H9 (cell line): ENCODE measurements around the gene MED29. TPM values are rescaled to one million over a fixed set of nuclear protein-coding genes. Genes with fewer than 3 reads are reported as not detected.
A peak's percentile ranks its signal among the peaks of the same experiment; 100 is the strongest.

ENCODE experiments used
- DNase-seq: peaks from one replicate; pipeline ENCODE4 v3.0.0-alpha.2; 2017
- H2AFZ ChIP-seq: one replicate; pipeline ENCODE4 v1.6.1; 2013; ENCODE audit warnings: mild to moderate bottlenecking, low read length, control low read depth, moderate library complexity
- H2AK5ac ChIP-seq: 2 replicates; pipeline ENCODE4 v1.6.1; 2013; ENCODE audit warnings: low read length, control low read depth, mixed read lengths; ENCODE audit not compliant: insufficient read length
- H2BK120ac ChIP-seq: one replicate; pipeline ENCODE4 v1.6.1; 2013; ENCODE audit warnings: low read depth, mild to moderate bottlenecking, low read length, control low read depth, inconsistent platforms; ENCODE audit not compliant: poor library complexity, severe bottlenecking
- H2BK12ac ChIP-seq: 2 replicates; pipeline ENCODE4 v1.6.1; 2013; ENCODE audit warnings: low read length, control low read depth, mixed read lengths, low read depth; ENCODE audit not compliant: insufficient read length
- H2BK15ac ChIP-seq: 2 replicates; pipeline ENCODE4 v1.6.1; 2013; ENCODE audit warnings: low read depth, low read length, control low read depth
- H2BK20ac ChIP-seq: one replicate; pipeline ENCODE4 v1.6.1; 2013; ENCODE audit warnings: low read depth, mild to moderate bottlenecking, low read length, control low read depth, inconsistent platforms; ENCODE audit not compliant: poor library complexity, severe bottlenecking
- H2BK5ac ChIP-seq: 2 replicates; pipeline ENCODE4 v1.6.1; 2013; ENCODE audit warnings: low read length, control low read depth, mixed read lengths; ENCODE audit not compliant: insufficient read length
- H3K14ac ChIP-seq: 2 replicates; pipeline ENCODE4 v1.6.1; 2013; ENCODE audit warnings: low read length, control low read depth; ENCODE audit not compliant: insufficient read depth
- H3K18ac ChIP-seq: 2 replicates; pipeline ENCODE4 v1.6.1; 2013; ENCODE audit warnings: low read depth, mild to moderate bottlenecking, mixed read lengths, low read length, control low read depth; ENCODE audit not compliant: insufficient read length
- H3K23ac ChIP-seq: 2 replicates; pipeline ENCODE4 v1.6.1; 2013; ENCODE audit warnings: low read length, control low read depth, mixed read lengths, low read depth; ENCODE audit not compliant: insufficient read length
- H3K23me2 ChIP-seq: 2 replicates; pipeline ENCODE4 v1.6.1; 2013; ENCODE audit warnings: low read depth, mild to moderate bottlenecking, mixed read lengths, low read length, control low read depth; ENCODE audit not compliant: insufficient read length, poor library complexity, severe bottlenecking
- H3K27ac ChIP-seq: 2 replicates; pipeline ENCODE4 v1.5.1; 2013; ENCODE audit warnings: low read length, control low read depth, mixed read lengths, low read depth; ENCODE audit not compliant: insufficient read length
- H3K27me3 ChIP-seq: 2 replicates; pipeline ENCODE4 v1.6.1; 2013; ENCODE audit warnings: low read length, control low read depth, inconsistent platforms; ENCODE audit not compliant: insufficient read depth
- H3K4ac ChIP-seq: 2 replicates; pipeline ENCODE4 v1.6.1; 2013; ENCODE audit warnings: low read depth, mild to moderate bottlenecking, control low read depth, inconsistent platforms, low read length, moderate library complexity
- H3K4me1 ChIP-seq: 2 replicates; pipeline ENCODE4 v1.6.1; 2013; ENCODE audit warnings: low read length, control low read depth, inconsistent platforms; ENCODE audit not compliant: insufficient read depth
- H3K4me2 ChIP-seq: 2 replicates; pipeline ENCODE4 v1.6.1; 2013; ENCODE audit warnings: low read length, control low read depth, mixed read lengths; ENCODE audit not compliant: insufficient read length, insufficient read depth
- H3K56ac ChIP-seq: 2 replicates; pipeline ENCODE4 v1.6.1; 2013; ENCODE audit warnings: low read depth, mild to moderate bottlenecking, mixed read lengths, low read length, control low read depth; ENCODE audit not compliant: insufficient read length
- H3K79me1 ChIP-seq: 2 replicates; pipeline ENCODE4 v1.6.1; 2013; ENCODE audit warnings: low read depth, mild to moderate bottlenecking, moderate library complexity, low read length, control low read depth, inconsistent platforms; ENCODE audit not compliant: insufficient read depth, poor library complexity, severe bottlenecking
- H3K79me2 ChIP-seq: 2 replicates; pipeline ENCODE4 v1.6.1; 2013; ENCODE audit warnings: low read length, control low read depth, inconsistent platforms; ENCODE audit not compliant: insufficient read depth
- H3K9ac ChIP-seq: 2 replicates; pipeline ENCODE4 v1.6.1; 2013; ENCODE audit warnings: low read length, control low read depth, mixed read lengths; ENCODE audit not compliant: insufficient read length; ENCODE audit errors: extremely low read depth
- H3K9me3 ChIP-seq: one replicate; pipeline ENCODE4 v1.6.1; 2013; ENCODE audit warnings: low read depth, low read length, inconsistent platforms; ENCODE audit not compliant: control insufficient read depth
- H3T11ph ChIP-seq: one replicate; pipeline ENCODE4 v1.6.1; 2013; ENCODE audit warnings: mild to moderate bottlenecking, low read length, control low read depth, inconsistent platforms
- H4K20me1 ChIP-seq: one replicate; pipeline ENCODE4 v1.6.1; 2013; ENCODE audit not compliant: control insufficient read depth, insufficient read length, insufficient read depth
- H4K5ac ChIP-seq: 2 replicates; pipeline ENCODE4 v1.6.1; 2013; ENCODE audit warnings: low read depth, mild to moderate bottlenecking, mixed read lengths, low read length, control low read depth; ENCODE audit not compliant: insufficient read length
- H4K8ac ChIP-seq: replicated peaks from 2 replicates; pipeline ENCODE4 v1.6.1; 2013; ENCODE audit warnings: low read length, control low read depth, mixed read lengths, low read depth; ENCODE audit not compliant: insufficient read length
- H4K91ac ChIP-seq: 2 replicates; pipeline ENCODE4 v1.6.1; 2013; ENCODE audit warnings: low read depth, mild to moderate bottlenecking, moderate library complexity, mixed read lengths, low read length, control low read depth; ENCODE audit not compliant: insufficient read length
- H3K27ac Mint-ChIP-seq, 3 experiments: 2 replicates in 2 of 3; 3 replicates in 1 of 3; pipeline ENCODE4 v1.8.0; 2020 to 2021; ENCODE audit warnings: mixed read lengths in 3 of 3, mild to moderate bottlenecking in 1 of 3, moderate library complexity in 1 of 3
- H3K27me3 Mint-ChIP-seq: 2 replicates; pipeline ENCODE4 v1.8.0; 2021; ENCODE audit warnings: low read depth, mild to moderate bottlenecking, moderate library complexity, mixed read lengths
- H3K36me3 Mint-ChIP-seq, 3 experiments: 2 replicates in 2 of 3; 3 replicates in 1 of 3; pipeline ENCODE4 v1.8.0; 2020 to 2021; ENCODE audit warnings: low read depth in 3 of 3, mixed read lengths in 3 of 3; ENCODE audit not compliant: insufficient read depth in 1 of 3
- H3K4me1 Mint-ChIP-seq, 2 experiments: 2 replicates each; pipeline ENCODE4 v1.8.0; 2020; ENCODE audit warnings: mixed read lengths in 2 of 2
- H3K4me3 Mint-ChIP-seq, 2 experiments: 2 replicates in 1 of 2; 3 replicates in 1 of 2; pipeline ENCODE4 v1.8.0; 2020 to 2021; ENCODE audit warnings: mild to moderate bottlenecking in 2 of 2, mixed read lengths in 2 of 2, moderate library complexity in 1 of 2
- H3K9me3 Mint-ChIP-seq, 2 experiments: 2 replicates in 1 of 2; 3 replicates in 1 of 2; pipeline ENCODE4 v1.8.0; 2020; ENCODE audit warnings: mild to moderate bottlenecking in 2 of 2, mixed read lengths in 2 of 2, moderate library complexity in 1 of 2
- WGBS: extraction: QIAGEN DNeasy Blood & Tissue Kit; methylation state at CpG from one replicate; pipeline ENCODE4 v1.1.7; 2013; ENCODE audit warnings: missing lambda C conversion rate, low lambda C conversion rate, mixed read lengths; ENCODE audit not compliant: insufficient read length; ENCODE audit errors: extremely low coverage; 5-methylcytosine and 5-hydroxymethylcytosine counted together
- microRNA-seq: library from miRNA; unstranded; fragments of <30 nt; microRNA quantifications from one replicate; pipeline ENCODE4, GENCODE V29; 2020; ENCODE audit warnings: borderline microRNAs expressed
- total RNA-seq: library from RNA; stranded (reverse); gene quantifications from 2 replicates; pipeline ENCODE4 v1.2.1, GENCODE V29; 2021
- TF ChIP-seq, protein P1 (sequence below): fragments of 200-600 bp; sonication (generic); conservative IDR thresholded peaks from 3 replicates; pipeline ENCODE4 v1.8.0; 2021; ENCODE audit warnings: antibody characterized with exemption, mild to moderate bottlenecking

Gene MED29
- total RNA-seq, 1 experiment from 2014 or later = 48.3 TPM

DNA sequence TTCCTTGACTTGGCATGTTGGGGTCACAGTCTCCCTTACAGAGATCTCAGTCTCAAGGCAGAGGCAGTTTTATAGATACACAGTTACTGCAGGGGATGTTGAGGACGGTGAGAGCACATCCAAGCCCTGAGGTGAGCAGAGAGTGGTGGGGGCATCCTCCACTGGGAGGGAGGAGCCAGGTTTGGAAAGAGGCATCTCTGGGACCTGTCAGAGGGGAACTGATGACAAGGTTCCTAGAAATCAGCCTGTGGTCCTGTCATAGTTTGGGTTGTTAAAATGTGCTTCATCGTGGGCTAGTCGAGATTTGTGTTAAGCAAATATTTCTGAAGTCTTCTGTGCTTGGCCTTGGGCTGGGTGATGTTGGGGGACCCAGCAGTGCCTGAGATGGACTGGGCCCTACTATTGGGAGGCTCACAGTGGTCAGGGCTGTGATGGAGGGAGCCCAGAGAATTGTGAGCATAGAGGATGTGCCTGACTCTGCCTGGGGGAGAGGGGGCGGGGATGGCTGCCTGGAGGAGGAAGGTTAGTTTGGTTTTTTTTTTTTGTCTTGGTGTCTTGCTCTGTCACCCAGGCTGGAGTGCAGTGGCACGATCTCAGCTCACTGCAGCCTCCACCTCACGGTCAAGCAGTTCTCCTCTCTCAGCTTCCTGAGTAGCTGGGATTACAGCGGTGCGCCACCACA lies 58.1 kb downstream of the MED29 start:
- H3K23ac ChIP-seq = no peak overlapping the region
- no CpG with 5 or more reads among the region's 8 CpGs for WGBS
- H4K91ac ChIP-seq = no peak overlapping the region
- H3K4me1 ChIP-seq = no peaks in the 10 kb centered on the region
- peaks cover 23 to 64% (median 49%) of the 10 kb centered on the region in 3 experiments; a peak in 6 of 7 replicates for H3K36me3 Mint-ChIP-seq
- no peak overlapping the region for H4K5ac ChIP-seq
- no peak overlapping the region for H2AFZ ChIP-seq
- H3K79me2 ChIP-seq = peaks cover 43% of the 10 kb centered on the region; the same call in 1 of the 2 replicates
- peak overlapping the region in 2 of 3 experiments; percentile 81 to 89; a peak in 4 of 7 replicates for H3K27ac Mint-ChIP-seq
- no peak overlapping the region for H2BK20ac ChIP-seq
- H2BK120ac ChIP-seq = no peak overlapping the region
- no peaks in the 10 kb centered on the region for H3K27me3 Mint-ChIP-seq
- peaks cover 11% of the 10 kb centered on the region for H3K79me1 ChIP-seq
- peaks cover 2% of the 10 kb centered on the region for H4K20me1 ChIP-seq
- no peak overlapping the region for H3K27ac ChIP-seq
- no peak overlapping the region for H2BK15ac ChIP-seq
- H3K9me3 ChIP-seq = no peaks in the 10 kb centered on the region
- TF ChIP-seq, protein P1, sequence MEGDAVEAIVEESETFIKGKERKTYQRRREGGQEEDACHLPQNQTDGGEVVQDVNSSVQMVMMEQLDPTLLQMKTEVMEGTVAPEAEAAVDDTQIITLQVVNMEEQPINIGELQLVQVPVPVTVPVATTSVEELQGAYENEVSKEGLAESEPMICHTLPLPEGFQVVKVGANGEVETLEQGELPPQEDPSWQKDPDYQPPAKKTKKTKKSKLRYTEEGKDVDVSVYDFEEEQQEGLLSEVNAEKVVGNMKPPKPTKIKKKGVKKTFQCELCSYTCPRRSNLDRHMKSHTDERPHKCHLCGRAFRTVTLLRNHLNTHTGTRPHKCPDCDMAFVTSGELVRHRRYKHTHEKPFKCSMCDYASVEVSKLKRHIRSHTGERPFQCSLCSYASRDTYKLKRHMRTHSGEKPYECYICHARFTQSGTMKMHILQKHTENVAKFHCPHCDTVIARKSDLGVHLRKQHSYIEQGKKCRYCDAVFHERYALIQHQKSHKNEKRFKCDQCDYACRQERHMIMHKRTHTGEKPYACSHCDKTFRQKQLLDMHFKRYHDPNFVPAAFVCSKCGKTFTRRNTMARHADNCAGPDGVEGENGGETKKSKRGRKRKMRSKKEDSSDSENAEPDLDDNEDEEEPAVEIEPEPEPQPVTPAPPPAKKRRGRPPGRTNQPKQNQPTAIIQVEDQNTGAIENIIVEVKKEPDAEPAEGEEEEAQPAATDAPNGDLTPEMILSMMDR = no peak
- no peak overlapping the region for H3K4ac ChIP-seq
- peak overlapping the region in 1 of 2 experiments; percentile 25; a peak in 2 of 5 replicates for H3K4me3 Mint-ChIP-seq
- H3K4me2 ChIP-seq = no peak overlapping the region
- peaks cover 10 to 15% of the 10 kb centered on the region in 2 experiments for H3K4me1 Mint-ChIP-seq
- H3K9ac ChIP-seq = peak overlapping the region; percentile 36
- H3K56ac ChIP-seq = no peak overlapping the region
- H2BK12ac ChIP-seq = no peak overlapping the region
- no peak overlapping the region for H3T11ph ChIP-seq
- H2BK5ac ChIP-seq = no peak overlapping the region
- H3K14ac ChIP-seq = no peak overlapping the region
- H2AK5ac ChIP-seq = no peak overlapping the region
- no peak overlapping the region for H4K8ac ChIP-seq
- peaks cover 0 to 5% of the 10 kb centered on the region in 2 experiments; a peak in 2 of 5 replicates for H3K9me3 Mint-ChIP-seq
- peaks cover 5% of the 10 kb centered on the region for H3K23me2 ChIP-seq
- H3K27me3 ChIP-seq = no peaks in the 10 kb centered on the region
- no peak for DNase-seq
- no peak overlapping the region for H3K18ac ChIP-seq

Small RNA genes lying within 50 kb of the gene (microRNA-seq; reads per million reads assigned to microRNA genes)
- gene MIR4530 = not detected

Other genes starting within 250 kb of the MED29 start
- gene NCCRP1, start 194.4 kb upstream of the MED29 start, total RNA-seq = 1.9 and 2.7 TPM in 2 replicates
- gene SYCN, start 187.1 kb upstream of the MED29 start, total RNA-seq = not detected in 2 replicates
- not detected in 2 replicates for gene IFNL3, start 146.4 kb upstream of the MED29 start, total RNA-seq
- gene IFNL4, start 142.5 kb upstream of the MED29 start, total RNA-seq = not detected in 2 replicates
- not detected in 2 replicates for gene IFNL2, start 123.0 kb upstream of the MED29 start, total RNA-seq
- gene IFNL1, start 95.0 kb upstream of the MED29 start, total RNA-seq = not detected in 2 replicates
- 4.2 and 4.5 TPM in 2 replicates for gene LRFN1, start 70.5 kb upstream of the MED29 start, total RNA-seq
- 0.48 TPM in 1 of 2 replicates, not detected in the other for gene GMFG, start 55.3 kb upstream of the MED29 start, total RNA-seq
- gene SAMD4B, start 49.0 kb upstream of the MED29 start, total RNA-seq = 134 and 135 TPM in 2 replicates
- 34.9 and 38.0 TPM in 2 replicates for gene PAF1, start 272 bp upstream of the MED29 start, total RNA-seq
- 14.6 and 15.4 TPM in 2 replicates for gene ZFP36, start 15.5 kb downstream of the MED29 start, total RNA-seq
- 167 and 170 TPM in 2 replicates for gene PLEKHG2, start 21.3 kb downstream of the MED29 start, total RNA-seq
- 2,711 and 2,810 TPM in 2 replicates for gene RPS16, start 44.6 kb downstream of the MED29 start, total RNA-seq
- 141 and 145 TPM in 2 replicates for gene SUPT5H, start 54.2 kb downstream of the MED29 start, total RNA-seq
- 121 and 128 TPM in 2 replicates for gene TIMM50, start 89.5 kb downstream of the MED29 start, total RNA-seq
- gene DLL3, start 107.6 kb downstream of the MED29 start, total RNA-seq = 2.4 and 2.5 TPM in 2 replicates
- gene SELENOV, start 123.8 kb downstream of the MED29 start, total RNA-seq = 6.7 and 6.9 TPM in 2 replicates
- 2.1 and 2.2 TPM in 2 replicates for gene EID2B, start 141.5 kb downstream of the MED29 start, total RNA-seq
- 18.8 and 18.9 TPM in 2 replicates for gene EID2, start 148.8 kb downstream of the MED29 start, total RNA-seq
- gene LGALS13, start 211.1 kb downstream of the MED29 start, total RNA-seq = not detected in 2 replicates